Neural cell (in vitro differentiated cells): ENCODE measurements around the gene NFE2L1.

ENCODE experiments used
- EP300 ChIP-seq: fragments of 450-650 bp; conservative IDR thresholded peaks from 2 replicates; pipeline ENCODE4 v1.6.1; 2014; ENCODE audit warnings: antibody characterized with exemption, mild to moderate bottlenecking, moderate library complexity; ENCODE audit not compliant: poor library complexity, severe bottlenecking
- EZH2 ChIP-seq: fragments of 200-600, 300-800 bp; shearing (Covaris generic), sonication (generic); IDR thresholded peaks from 2 replicates; pipeline ENCODE4 v1.6.1; 2014; ENCODE audit warnings: antibody characterized with exemption, low read length, borderline replicate concordance, mild to moderate bottlenecking; ENCODE audit not compliant: insufficient read depth, poor library complexity, severe bottlenecking
- MXI1 ChIP-seq: fragments of 450-650 bp; conservative IDR thresholded peaks from 2 replicates; pipeline ENCODE4 v1.6.1; 2014; ENCODE audit warnings: antibody characterized with exemption, mild to moderate bottlenecking; ENCODE audit not compliant: poor library complexity, severe bottlenecking
- POLR2AphosphoS5 ChIP-seq: IDR thresholded peaks from 2 replicates; pipeline ENCODE4 v1.6.1; 2012
- RAD21 ChIP-seq: fragments of 450-650 bp; conservative IDR thresholded peaks from 2 replicates; pipeline ENCODE4 v1.6.1; 2014; ENCODE audit warnings: antibody characterized with exemption, mild to moderate bottlenecking, moderate library complexity
- SMC3 ChIP-seq: fragments of 450-650 bp; conservative IDR thresholded peaks from 2 replicates; pipeline ENCODE4 v1.6.1; 2014; ENCODE audit warnings: antibody characterized with exemption, mild to moderate bottlenecking, moderate library complexity; ENCODE audit not compliant: poor library complexity
- TAF1 ChIP-seq: IDR thresholded peaks from 2 replicates; pipeline ENCODE4 v1.6.1; 2012; ENCODE audit warnings: low read depth
- TF ChIP-seq, protein P1 (sequence below): fragments of 450-650 bp; IDR thresholded peaks from 2 replicates; pipeline ENCODE4 v1.5.1; 2014; ENCODE audit warnings: antibody characterized with exemption, mild to moderate bottlenecking, moderate library complexity; ENCODE audit not compliant: poor library complexity, severe bottlenecking
- TF ChIP-seq, protein P2 (sequence below): IDR thresholded peaks from 2 replicates; pipeline ENCODE4 v1.6.1; 2012; ENCODE audit warnings: borderline replicate concordance

DNA sequence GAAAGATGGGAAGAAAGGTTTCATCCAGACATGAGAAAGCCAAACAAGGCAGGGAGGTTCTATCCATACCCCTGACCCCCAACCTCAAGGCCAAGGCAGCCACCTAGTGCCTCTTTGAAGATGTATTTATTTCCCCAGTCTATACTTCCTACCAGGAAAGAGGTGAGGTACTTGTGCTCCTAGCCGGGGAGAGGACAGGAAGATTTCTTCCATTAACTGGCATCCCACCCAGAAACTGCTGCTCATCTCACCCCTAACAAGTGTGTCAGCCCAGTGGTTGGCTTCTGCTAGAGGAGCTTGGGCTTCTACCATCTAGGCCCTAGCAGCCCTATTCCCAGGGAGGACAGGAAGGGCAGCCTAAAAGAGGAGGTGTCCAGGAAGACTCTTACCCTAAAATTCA lies 19.4 kb upstream of the NFE2L1 start:
- TF ChIP-seq POLR2AphosphoS5 (no peak), TAF1 (no peak), SMC3 (no peak), RAD21 (no peak), EP300 (no peak), EZH2 (no peak), MXI1 (no peak)
- TF ChIP-seq, protein P1, sequence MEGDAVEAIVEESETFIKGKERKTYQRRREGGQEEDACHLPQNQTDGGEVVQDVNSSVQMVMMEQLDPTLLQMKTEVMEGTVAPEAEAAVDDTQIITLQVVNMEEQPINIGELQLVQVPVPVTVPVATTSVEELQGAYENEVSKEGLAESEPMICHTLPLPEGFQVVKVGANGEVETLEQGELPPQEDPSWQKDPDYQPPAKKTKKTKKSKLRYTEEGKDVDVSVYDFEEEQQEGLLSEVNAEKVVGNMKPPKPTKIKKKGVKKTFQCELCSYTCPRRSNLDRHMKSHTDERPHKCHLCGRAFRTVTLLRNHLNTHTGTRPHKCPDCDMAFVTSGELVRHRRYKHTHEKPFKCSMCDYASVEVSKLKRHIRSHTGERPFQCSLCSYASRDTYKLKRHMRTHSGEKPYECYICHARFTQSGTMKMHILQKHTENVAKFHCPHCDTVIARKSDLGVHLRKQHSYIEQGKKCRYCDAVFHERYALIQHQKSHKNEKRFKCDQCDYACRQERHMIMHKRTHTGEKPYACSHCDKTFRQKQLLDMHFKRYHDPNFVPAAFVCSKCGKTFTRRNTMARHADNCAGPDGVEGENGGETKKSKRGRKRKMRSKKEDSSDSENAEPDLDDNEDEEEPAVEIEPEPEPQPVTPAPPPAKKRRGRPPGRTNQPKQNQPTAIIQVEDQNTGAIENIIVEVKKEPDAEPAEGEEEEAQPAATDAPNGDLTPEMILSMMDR: no peak
- TF ChIP-seq, protein P2, sequence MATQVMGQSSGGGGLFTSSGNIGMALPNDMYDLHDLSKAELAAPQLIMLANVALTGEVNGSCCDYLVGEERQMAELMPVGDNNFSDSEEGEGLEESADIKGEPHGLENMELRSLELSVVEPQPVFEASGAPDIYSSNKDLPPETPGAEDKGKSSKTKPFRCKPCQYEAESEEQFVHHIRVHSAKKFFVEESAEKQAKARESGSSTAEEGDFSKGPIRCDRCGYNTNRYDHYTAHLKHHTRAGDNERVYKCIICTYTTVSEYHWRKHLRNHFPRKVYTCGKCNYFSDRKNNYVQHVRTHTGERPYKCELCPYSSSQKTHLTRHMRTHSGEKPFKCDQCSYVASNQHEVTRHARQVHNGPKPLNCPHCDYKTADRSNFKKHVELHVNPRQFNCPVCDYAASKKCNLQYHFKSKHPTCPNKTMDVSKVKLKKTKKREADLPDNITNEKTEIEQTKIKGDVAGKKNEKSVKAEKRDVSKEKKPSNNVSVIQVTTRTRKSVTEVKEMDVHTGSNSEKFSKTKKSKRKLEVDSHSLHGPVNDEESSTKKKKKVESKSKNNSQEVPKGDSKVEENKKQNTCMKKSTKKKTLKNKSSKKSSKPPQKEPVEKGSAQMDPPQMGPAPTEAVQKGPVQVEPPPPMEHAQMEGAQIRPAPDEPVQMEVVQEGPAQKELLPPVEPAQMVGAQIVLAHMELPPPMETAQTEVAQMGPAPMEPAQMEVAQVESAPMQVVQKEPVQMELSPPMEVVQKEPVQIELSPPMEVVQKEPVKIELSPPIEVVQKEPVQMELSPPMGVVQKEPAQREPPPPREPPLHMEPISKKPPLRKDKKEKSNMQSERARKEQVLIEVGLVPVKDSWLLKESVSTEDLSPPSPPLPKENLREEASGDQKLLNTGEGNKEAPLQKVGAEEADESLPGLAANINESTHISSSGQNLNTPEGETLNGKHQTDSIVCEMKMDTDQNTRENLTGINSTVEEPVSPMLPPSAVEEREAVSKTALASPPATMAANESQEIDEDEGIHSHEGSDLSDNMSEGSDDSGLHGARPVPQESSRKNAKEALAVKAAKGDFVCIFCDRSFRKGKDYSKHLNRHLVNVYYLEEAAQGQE: no peak
